GM12874 (cell line): ENCODE data around the gene S100A9.

Experiments used
- CTCF ChIP-seq: IDR thresholded peaks from 2 replicates; pipeline ENCODE4 v1.5.1; 2011; ENCODE audit warnings: low read depth, mild to moderate bottlenecking, control low read depth, low read length, moderate library complexity; ENCODE audit not compliant: insufficient read depth

The S100A9 gene

GRCh38 chr1:153324912-153325311 is 32.7 kb upstream of the S100A9 start:
- TF ChIP-seq CTCF = no peak

- no peak for TF ChIP-seq CTCF
Measured at GRCh38 chr1:153333902-153334301, 23.8 kb upstream of the S100A9 start.

GRCh38 chr1:153336650-153337049 is 21.0 kb upstream of the S100A9 start:
- no peak for TF ChIP-seq CTCF

- no peak for TF ChIP-seq CTCF
Measured at GRCh38 chr1:153337980-153338853, 19.4 kb upstream of the S100A9 start.

GRCh38 chr1:153339802-153340201 is 17.9 kb upstream of the S100A9 start:
- TF ChIP-seq CTCF = no peak

GRCh38 chr1:153340356-153340755 is 17.3 kb upstream of the S100A9 start:
- TF ChIP-seq CTCF = no peak

- no peak for TF ChIP-seq CTCF
Measured at GRCh38 chr1:153341431-153341934, 16.2 kb upstream of the S100A9 start.
